Measurements from ENCODE around the gene CD3D.
"Not testable (repeated sequence)": the region's sequence is repeated elsewhere in the genome, so short reads cannot be mapped to it uniquely, and the experiment has no call there.

CD3D gene

GRCh38 chr11:118339281-118339961 is 3.1 kb downstream of the CD3D start:
- no peak for DNase-seq (ENCODE audit: low spot score)

GRCh38 chr11:118338637-118339061 is 3.9 kb downstream of the CD3D start:
- no peak for DNase-seq (ENCODE audit: low spot score)

GRCh38 chr11:118334745-118335144 is 7.8 kb downstream of the CD3D start:
- no peak for DNase-seq (ENCODE audit: low spot score)

- no peak for DNase-seq (ENCODE audit: low spot score)
These were observed 13.8 kb downstream of the CD3D start for GRCh38 chr11:118328745-118329144.

GRCh38 chr11:118325283-118325682 is 17.2 kb downstream of the CD3D start:
- DNase-seq (ENCODE audit: low spot score) = no peak

GRCh38 chr11:118322721-118323120 is 19.8 kb downstream of the CD3D start:
- DNase-seq (ENCODE audit: low spot score) = no peak

GRCh38 chr11:118321386-118322082 is 21.0 kb downstream of the CD3D start:
- no peak for DNase-seq (ENCODE audit: low spot score)

- DNase-seq (ENCODE audit: low spot score) = no peak
These were observed 22.0 kb downstream of the CD3D start for GRCh38 chr11:118320515-118320914.

GRCh38 chr11:118319337-118319707 is 23.2 kb downstream of the CD3D start:
- DNase-seq (ENCODE audit: low spot score) = no peak

GRCh38 chr11:118318581-118319336 is 23.7 kb downstream of the CD3D start:
- DNase-seq (ENCODE audit: low spot score) = no peak

GRCh38 chr11:118318124-118318523 is 24.4 kb downstream of the CD3D start:
- DNase-seq (ENCODE audit: low spot score) = no peak

GRCh38 chr11:118314988-118315411 is 27.5 kb downstream of the CD3D start:
- no peak for DNase-seq (ENCODE audit: low spot score)

GRCh38 chr11:118313242-118313641 is 29.3 kb downstream of the CD3D start:
- no peak for DNase-seq (ENCODE audit: low spot score)

GRCh38 chr11:118312328-118312727 is 30.2 kb downstream of the CD3D start:
- no peak for DNase-seq (ENCODE audit: low spot score)

GRCh38 chr11:118311518-118311917 is 31.0 kb downstream of the CD3D start:
- no peak for DNase-seq (ENCODE audit: low spot score)

- DNase-seq (ENCODE audit: low spot score) = no peak
These were observed 31.6 kb downstream of the CD3D start for GRCh38 chr11:118310781-118311485.

- DNase-seq (ENCODE audit: low spot score) = no peak
These were observed 32.2 kb downstream of the CD3D start for GRCh38 chr11:118310271-118310670.

- not testable (repeated sequence) for DNase-seq (ENCODE audit: low spot score)
These were observed 33.4 kb downstream of the CD3D start for GRCh38 chr11:118308995-118309528.

GRCh38 chr11:118306556-118306955 is 35.9 kb downstream of the CD3D start:
- DNase-seq (ENCODE audit: low spot score) = no peak

- DNase-seq (ENCODE audit: low spot score) = no peak
These were observed 36.8 kb downstream of the CD3D start for GRCh38 chr11:118305726-118306125.

- no peak for DNase-seq (ENCODE audit: low spot score)
These were observed 37.8 kb downstream of the CD3D start, which contains the start of gene CD3E for GRCh38 chr11:118304568-118305248. CD3E (plus strand) TSS chr11:118304730; CDS start chr11:118304953, 223 bp downstream.

Measured in left forelimb (tissue), 1 donor.